ENCODE results near the gene KAZN. TPM values are rescaled to one million over a fixed set of nuclear protein-coding genes. Genes with fewer than 3 reads are reported as not detected.

Gene KAZN
- total and polyA plus RNA-seq, 2 of the 8 experiments (the other 6 are each of a cell fraction or from before 2014, with no cell fraction given) = 3.7 to 11.8 TPM

GRCh38 chr1:14848625-14849024 lies 250.1 kb downstream of the KAZN start:
- H3K9me3 ChIP-seq (ENCODE audit: insufficient read depth in 2 of 2, low read depth in 1 of 2, low read length in 1 of 2) = no peaks in the 10 kb centered on the region
- H3K27me3 ChIP-seq (replicated peaks in 1 of 4; ENCODE audit: control insufficient read depth in 3 of 4, extremely low read depth in 1 of 4, insufficient read depth in 3 of 4, low read length in 3 of 4) = no peaks in the 10 kb centered on the region
- no peak overlapping the region for H3K56ac ChIP-seq (replicated peaks; ENCODE audit: insufficient read length, low read depth, low read length)
- no peak overlapping the region for H4K91ac ChIP-seq (replicated peaks; ENCODE audit: insufficient read length, low read length)
- no peak overlapping the region for H2BK120ac ChIP-seq (replicated peaks; ENCODE audit: low read depth, low read length)
- no peak overlapping the region for H3K4me3 ChIP-seq (ENCODE audit: extremely low read depth in 1 of 4, insufficient read depth in 2 of 4, low read depth in 3 of 4, low read length in 4 of 4)
- no peak overlapping the region for H3K18ac ChIP-seq (ENCODE audit: extremely low read depth, low read length)
- CTCF ChIA-PET (ENCODE audit: partially characterized antibody) = interaction anchor here (0.6 to 2.5 kb wide), 11 partner anchors 9 to 218 kb away, joined by 3 to 11 read pairs (median 4); no protein-coding TSS in a partner anchor
- no peak overlapping the region for H4K8ac ChIP-seq (ENCODE audit: extremely low read depth, insufficient read depth, low read length)
- TF ChIP-seq PHF8 (conservative IDR thresholded peaks at IDR 0.05; ENCODE audit: low read depth, low read length) = no peak
- TF ChIP-seq FOSL1 (IDR thresholded peaks at IDR 0.05; ENCODE audit: insufficient read depth, low read depth, low read length) = no peak
- TF ChIP-seq BACH1 (IDR thresholded peaks at IDR 0.05; ENCODE audit: low read length) = no peak
- no peak for TF ChIP-seq BRCA1 (IDR thresholded peaks at IDR 0.05; ENCODE audit: low read depth, low read length)
- TF ChIP-seq CEBPB (IDR thresholded peaks at IDR 0.05; ENCODE audit: low read depth, low read length) = no peak
- no peak for TF ChIP-seq EZH2 (IDR thresholded peaks at IDR 0.05; ENCODE audit: low read depth, low read length, severe bottlenecking)
- no peak for TF ChIP-seq CHD2 (IDR thresholded peaks at IDR 0.05; ENCODE audit: low read length)
- H2BK15ac ChIP-seq (ENCODE audit: low read length) = no peak overlapping the region
- no peak overlapping the region for H3K27ac ChIP-seq (ENCODE audit: low read depth, low read length)
- no peak overlapping the region for H3K9ac ChIP-seq (replicated peaks in 1 of 4; ENCODE audit: extremely low read depth in 1 of 4, low read depth in 3 of 4, low read length in 3 of 4)
- peaks cover 9% of the 10 kb centered on the region; the same call in 1 of the 2 replicates for H3K23me2 ChIP-seq (ENCODE audit: low read depth, low read length)
- no peaks in the 10 kb centered on the region for H3K79me2 ChIP-seq (ENCODE audit: control insufficient read depth in 1 of 2, insufficient read depth in 2 of 2, low read length in 2 of 2)
- DNase-seq (ENCODE audit: low read depth in 1 of 2, low spot score in 2 of 2) (no peak), FAIRE-seq (no peak)
- no peak overlapping the region for H2AK5ac ChIP-seq (ENCODE audit: low read depth, low read length)
- H3K79me1 ChIP-seq (ENCODE audit: low read depth, low read length) = no peaks in the 10 kb centered on the region; the same call in 1 of the 2 replicates
- H3K14ac ChIP-seq (ENCODE audit: insufficient read length) = no peak overlapping the region
- no peak overlapping the region for H3K4me2 ChIP-seq (ENCODE audit: insufficient read depth in 1 of 2, low read depth in 2 of 2, low read length in 2 of 2)
- H2BK12ac ChIP-seq (ENCODE audit: low read depth, low read length) = no peak overlapping the region
- no peak overlapping the region for H4K5ac ChIP-seq (ENCODE audit: insufficient read length, low read depth, low read length)
- no peak overlapping the region for H3K23ac ChIP-seq (ENCODE audit: insufficient read length)
- H4K20me1 ChIP-seq (replicated peaks in 1 of 2; ENCODE audit: control insufficient read depth in 1 of 2, insufficient read depth in 2 of 2, low read length in 2 of 2) = peaks cover 1 to 3% of the 10 kb centered on the region in 2 experiments
- H2BK5ac ChIP-seq (ENCODE audit: low read depth, low read length) = no peak overlapping the region
- POLR2A ChIA-PET (ENCODE audit: partially characterized antibody) = no interaction called here
- H2BK20ac ChIP-seq (ENCODE audit: low read length) = no peak overlapping the region
- WGBS, 2 experiments (ENCODE audit: extremely low coverage in 1 of 2, insufficient coverage in 1 of 2, insufficient read length in 1 of 2, insufficient replicate concordance in 2 of 2, low coverage in 1 of 2, low lambda C conversion rate in 2 of 2, missing lambda C conversion rate in 1 of 2) = 85% methylated on average over 17 of the region's 17 CpGs; no CpG with 5 or more reads in 1 of the 2 experiments
- no peaks in the 10 kb centered on the region; a peak in 1 of 7 replicates for H3K4me1 ChIP-seq (replicated peaks in 1 of 4; ENCODE audit: control insufficient read depth in 3 of 4, insufficient read depth in 4 of 4, low read length in 3 of 4)
- no peak overlapping the region for H2AFZ ChIP-seq (ENCODE audit: low read length)
- H3K36me3 ChIP-seq (ENCODE audit: control insufficient read depth in 2 of 4, insufficient read depth in 4 of 4, low read length in 3 of 4) = no peaks in the 10 kb centered on the region
- no peak overlapping the region for H3K4ac ChIP-seq (replicated peaks; ENCODE audit: insufficient read length, low read depth, low read length)
